Stimulated activated naive B cell treated with anti-CD40 and anti-IgM and Interleukin-4, amounts not matched to agents 10 μg/mL and 1 μg/mL and 100 μg/mL, for 72 hours (primary cell): Measurements from ENCODE around the gene RAD1.
A peak's percentile ranks its signal among the peaks of the same experiment; 100 is the strongest.

ENCODE experiments used
- ATAC-seq, 2 donors: fragments of 150-1000 bp; cut with Tn5 transposase; replicated peaks; 2 replicates each; pipeline ENCODE4 v1.10.0; 2021; ENCODE audit warnings: moderate library complexity in 1 of 2
- DNase-seq: peaks from one replicate; pipeline ENCODE4 v3.0.0; 2021
- H3K27ac Mint-ChIP-seq: one replicate; pipeline ENCODE4 v1.8.0; 2022; ENCODE audit warnings: mild to moderate bottlenecking, mixed read lengths
- H3K27me3 Mint-ChIP-seq, 2 donors: one replicate each; pipeline ENCODE4 v1.8.0; 2022; ENCODE audit warnings: mixed read lengths in 2 of 2
- H3K36me3 Mint-ChIP-seq, 2 donors: one replicate each; pipeline ENCODE4 v1.8.0; 2022; ENCODE audit warnings: mixed read lengths in 2 of 2, mild to moderate bottlenecking in 1 of 2
- H3K4me1 Mint-ChIP-seq, 2 donors: one replicate each; pipeline ENCODE4 v1.8.0; 2022; ENCODE audit warnings: mixed read lengths in 2 of 2, mild to moderate bottlenecking in 1 of 2
- H3K4me3 Mint-ChIP-seq, 2 donors: one replicate each; pipeline ENCODE4 v1.8.0; 2022; ENCODE audit warnings: mild to moderate bottlenecking in 2 of 2, mixed read lengths in 2 of 2, moderate library complexity in 1 of 2
- H3K9me3 Mint-ChIP-seq, 2 donors: one replicate each; pipeline ENCODE4 v1.8.0; 2022; ENCODE audit warnings: mixed read lengths in 2 of 2, mild to moderate bottlenecking in 1 of 2

RAD1 gene, protein sequence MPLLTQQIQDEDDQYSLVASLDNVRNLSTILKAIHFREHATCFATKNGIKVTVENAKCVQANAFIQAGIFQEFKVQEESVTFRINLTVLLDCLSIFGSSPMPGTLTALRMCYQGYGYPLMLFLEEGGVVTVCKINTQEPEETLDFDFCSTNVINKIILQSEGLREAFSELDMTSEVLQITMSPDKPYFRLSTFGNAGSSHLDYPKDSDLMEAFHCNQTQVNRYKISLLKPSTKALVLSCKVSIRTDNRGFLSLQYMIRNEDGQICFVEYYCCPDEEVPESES

GRCh38 chr5:34915139-34915855, at the start of gene RAD1, which contains the start of gene BRIX1:
RAD1 (minus strand) TSS chr5:34915504; CDS start chr5:34914892, 612 bp downstream.
BRIX1 (plus strand) TSS chr5:34915711; CDS start chr5:34915739, 28 bp downstream.
- Mint-ChIP-seq H3K27ac (peak within 1 kb of the TSS; percentile 56), H3K36me3 (peaks cover 9 to 22% of the 10 kb centered on the region in 2 donors), H3K9me3 (no peaks in the 10 kb centered on the region), H3K4me1 (peaks cover 11 to 30% of the 10 kb centered on the region in 2 donors), H3K27me3 (no peaks in the 10 kb centered on the region), H3K4me3 (peak within 1 kb of the TSS in 1 of 2 donors; percentile 55)
- peak; percentile 98 for DNase-seq
- ATAC-seq: peak; percentile 99

DNA sequence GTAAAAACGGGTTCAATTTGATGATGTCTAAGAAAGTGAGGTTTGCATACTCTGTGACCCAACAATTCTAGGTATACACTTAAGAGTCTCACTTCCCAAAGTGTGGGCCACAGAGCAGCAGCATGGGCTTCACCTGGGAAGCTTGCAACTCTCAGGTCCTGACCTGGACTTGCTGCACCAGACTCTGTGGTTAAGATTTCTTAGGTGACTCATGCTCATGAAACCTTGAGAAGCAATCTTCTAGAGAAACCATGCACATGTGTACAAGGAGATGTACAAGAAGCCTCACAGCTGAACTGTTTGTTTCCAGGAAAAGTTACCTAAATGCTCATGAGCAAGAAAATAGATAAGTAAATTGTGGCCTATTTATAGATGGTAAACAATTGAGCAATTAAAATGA, 44.0 kb upstream of the RAD1 start:
- Mint-ChIP-seq H3K27me3 (no peaks in the 10 kb centered on the region), H3K36me3 (peaks cover 18 to 20% of the 10 kb centered on the region in 2 donors), H3K9me3 (no peaks in the 10 kb centered on the region), H3K4me3 (peak overlapping the region in 1 of 2 donors; percentile 37), H3K4me1 (peaks cover 12 to 24% of the 10 kb centered on the region in 2 donors), H3K27ac (peak overlapping the region; percentile 67)
- DNase-seq (peak; percentile 22), ATAC-seq (peak; percentile 97 to 98)

DNA sequence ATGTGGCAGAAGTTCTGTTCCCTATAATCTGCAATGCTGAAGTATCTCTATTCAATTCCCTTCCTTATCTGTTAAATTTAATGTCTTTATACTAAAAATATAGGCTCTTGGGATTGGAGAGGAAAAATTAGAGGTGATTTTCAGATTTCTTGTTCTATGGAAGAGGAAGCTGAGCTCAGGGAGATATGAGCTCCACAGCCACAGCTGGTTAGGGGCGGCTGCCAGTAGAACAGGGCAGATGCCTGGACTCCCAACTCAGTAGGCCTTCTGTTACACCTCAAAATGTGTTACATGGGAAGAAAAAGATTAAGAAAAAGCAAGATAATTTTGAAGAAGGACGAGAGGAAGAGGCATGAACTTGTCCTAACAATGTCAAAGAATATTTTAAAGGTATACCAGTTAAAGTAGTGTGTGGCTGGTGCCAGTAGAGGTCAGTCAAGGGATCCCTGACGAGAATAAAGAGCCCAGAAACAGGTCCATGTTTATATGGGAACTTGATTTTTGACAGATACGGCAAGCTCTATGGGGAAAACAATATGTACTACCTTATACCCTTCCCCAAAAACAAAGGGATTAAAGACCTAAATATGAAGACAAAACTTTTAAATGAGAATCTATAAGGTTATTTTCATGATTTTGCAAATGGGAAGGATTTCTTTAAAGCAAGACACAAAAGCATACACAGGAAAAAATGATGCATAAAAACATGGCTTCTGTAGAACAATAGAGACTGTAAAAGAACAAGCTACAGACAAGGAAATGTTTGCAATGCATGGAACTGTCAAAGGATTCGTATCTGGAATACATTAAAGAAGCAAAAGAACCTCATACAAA, 42.8 kb upstream of the RAD1 start:
- Mint-ChIP-seq H3K27ac (no peak overlapping the region), H3K4me1 (peaks cover 12 to 19% of the 10 kb centered on the region in 2 donors), H3K9me3 (no peaks in the 10 kb centered on the region), H3K36me3 (peaks cover 15 to 16% of the 10 kb centered on the region in 2 donors), H3K27me3 (no peaks in the 10 kb centered on the region), H3K4me3 (no peak overlapping the region)
- DNase-seq (no peak), ATAC-seq (no peak)

GRCh38 chr5:34957321-34957720, 42.0 kb upstream of the RAD1 start:
- Mint-ChIP-seq H3K27ac (no peak overlapping the region), H3K4me3 (no peak overlapping the region), H3K9me3 (no peaks in the 10 kb centered on the region), H3K4me1 (peaks cover 12 to 18% of the 10 kb centered on the region in 2 donors), H3K36me3 (peaks cover 17 to 18% of the 10 kb centered on the region in 2 donors), H3K27me3 (no peaks in the 10 kb centered on the region)
- DNase-seq (no peak), ATAC-seq (no peak)

- no peaks in the 10 kb centered on the region for H3K9me3 Mint-ChIP-seq
- no peak overlapping the region for H3K27ac Mint-ChIP-seq
- peaks cover 34 to 55% of the 10 kb centered on the region in 2 donors for H3K36me3 Mint-ChIP-seq
- no peak overlapping the region for H3K4me3 Mint-ChIP-seq
- H3K27me3 Mint-ChIP-seq: no peaks in the 10 kb centered on the region
- H3K4me1 Mint-ChIP-seq: no peaks in the 10 kb centered on the region
- DNase-seq (no peak), ATAC-seq (no peak)
Observed at GRCh38 chr5:34944460-34945047, 29.2 kb upstream of the RAD1 start.

GRCh38 chr5:34944044-34944443, 28.7 kb upstream of the RAD1 start:
- Mint-ChIP-seq H3K4me1 (no peaks in the 10 kb centered on the region), H3K9me3 (no peaks in the 10 kb centered on the region), H3K4me3 (no peak overlapping the region), H3K27ac (no peak overlapping the region), H3K36me3 (peaks cover 32 to 52% of the 10 kb centered on the region in 2 donors), H3K27me3 (no peaks in the 10 kb centered on the region)
- no peak for DNase-seq
- ATAC-seq: no peak

DNA sequence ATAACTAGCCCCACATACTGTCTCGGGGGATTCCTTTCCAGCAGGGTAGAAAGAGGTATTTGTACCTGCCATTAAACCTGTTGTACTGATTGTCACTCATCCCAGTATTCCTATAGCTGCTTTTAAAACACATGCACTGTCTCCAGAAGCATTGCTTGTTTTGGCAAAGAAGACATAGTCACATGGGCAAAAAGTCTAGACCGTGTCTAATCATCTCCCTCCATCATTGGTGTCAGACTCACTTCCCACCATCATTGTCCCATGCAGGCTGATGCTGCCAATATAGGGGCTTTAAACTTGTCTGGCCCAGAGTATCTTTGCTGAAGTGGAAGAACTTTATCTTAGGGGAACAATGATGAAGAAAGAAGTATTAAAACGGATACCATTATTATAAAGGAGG, 26.6 kb upstream of the RAD1 start:
- no peaks in the 10 kb centered on the region for H3K27me3 Mint-ChIP-seq
- no peaks in the 10 kb centered on the region for H3K4me1 Mint-ChIP-seq
- H3K27ac Mint-ChIP-seq: no peak overlapping the region
- H3K4me3 Mint-ChIP-seq: no peak overlapping the region
- ATAC-seq (no peak), DNase-seq (no peak)
- H3K9me3 Mint-ChIP-seq: no peaks in the 10 kb centered on the region
- H3K36me3 Mint-ChIP-seq: peaks cover 32 to 44% of the 10 kb centered on the region in 2 donors

DNA sequence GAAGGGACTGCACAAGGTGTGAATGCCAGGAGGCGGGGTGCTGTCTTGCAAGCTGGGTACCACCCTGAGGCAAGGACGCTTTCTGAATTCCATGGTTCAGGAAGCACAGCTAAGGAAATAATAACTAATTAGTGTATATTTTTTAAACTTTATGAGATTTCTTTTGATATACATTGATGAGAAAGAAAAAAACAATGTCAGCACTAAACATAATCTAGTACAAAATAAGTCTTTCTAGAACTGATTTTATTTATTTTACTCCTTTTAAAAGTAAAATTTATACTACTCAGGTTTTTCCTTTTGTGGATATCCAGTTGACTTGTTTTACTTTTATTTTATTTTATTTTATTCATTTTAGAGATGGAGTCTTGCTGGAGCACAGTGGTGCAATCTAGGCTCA, 17.6 kb upstream of the RAD1 start:
- Mint-ChIP-seq H3K27ac (no peak overlapping the region), H3K27me3 (no peaks in the 10 kb centered on the region), H3K4me1 (peaks cover 20 to 27% of the 10 kb centered on the region in 2 donors), H3K36me3 (peaks cover 14 to 22% of the 10 kb centered on the region in 2 donors), H3K4me3 (no peak overlapping the region), H3K9me3 (no peaks in the 10 kb centered on the region)
- ATAC-seq: no peak
- DNase-seq: no peak

GRCh38 chr5:34930870-34931269, 15.6 kb upstream of the RAD1 start:
- peak overlapping the region; percentile 98 to 99 for H3K4me3 Mint-ChIP-seq
- no peak for ATAC-seq
- H3K27me3 Mint-ChIP-seq: no peaks in the 10 kb centered on the region
- no peaks in the 10 kb centered on the region for H3K9me3 Mint-ChIP-seq
- no peak overlapping the region for H3K27ac Mint-ChIP-seq
- peaks cover 20 to 27% of the 10 kb centered on the region in 2 donors for H3K4me1 Mint-ChIP-seq
- H3K36me3 Mint-ChIP-seq: peaks cover 13 to 14% of the 10 kb centered on the region in 2 donors
- no peak for DNase-seq

DNA sequence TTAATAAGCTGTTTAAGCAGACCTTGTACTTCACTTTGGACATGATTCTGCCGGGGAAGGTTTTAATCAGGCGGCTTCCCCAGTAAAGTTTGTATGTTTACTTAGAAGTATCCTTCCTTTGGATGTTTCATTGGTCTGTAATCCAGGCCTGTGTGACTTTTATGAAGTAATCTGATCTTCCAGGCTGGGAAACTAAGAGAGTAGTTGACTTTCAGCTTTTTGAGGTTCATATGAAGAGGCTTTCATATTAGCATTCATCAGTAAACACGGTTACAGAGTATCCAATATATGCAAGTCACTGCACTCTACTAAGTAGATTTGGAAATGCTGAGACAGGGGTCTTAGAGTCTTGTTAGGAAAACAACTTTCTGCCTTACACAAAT, 15.1 kb upstream of the RAD1 start:
- Mint-ChIP-seq H3K4me1 (peaks cover 20 to 27% of the 10 kb centered on the region in 2 donors), H3K27me3 (no peaks in the 10 kb centered on the region), H3K27ac (peak overlapping the region; percentile 98), H3K36me3 (peaks cover 14% of the 10 kb centered on the region in 2 donors), H3K4me3 (peak overlapping the region; percentile 98 to 99), H3K9me3 (no peaks in the 10 kb centered on the region)
- ATAC-seq: no peak
- DNase-seq: no peak

GRCh38 chr5:34929720-34930461, 14.6 kb upstream of the RAD1 start:
- ATAC-seq: peak; percentile 83 to 86
- Mint-ChIP-seq H3K27ac (peak overlapping the region; percentile 98), H3K4me3 (peak overlapping the region; percentile 98 to 99), H3K27me3 (no peaks in the 10 kb centered on the region), H3K4me1 (peaks cover 20 to 27% of the 10 kb centered on the region in 2 donors), H3K9me3 (no peaks in the 10 kb centered on the region), H3K36me3 (peaks cover 15 to 17% of the 10 kb centered on the region in 2 donors)
- peak; percentile 76 for DNase-seq

DNA sequence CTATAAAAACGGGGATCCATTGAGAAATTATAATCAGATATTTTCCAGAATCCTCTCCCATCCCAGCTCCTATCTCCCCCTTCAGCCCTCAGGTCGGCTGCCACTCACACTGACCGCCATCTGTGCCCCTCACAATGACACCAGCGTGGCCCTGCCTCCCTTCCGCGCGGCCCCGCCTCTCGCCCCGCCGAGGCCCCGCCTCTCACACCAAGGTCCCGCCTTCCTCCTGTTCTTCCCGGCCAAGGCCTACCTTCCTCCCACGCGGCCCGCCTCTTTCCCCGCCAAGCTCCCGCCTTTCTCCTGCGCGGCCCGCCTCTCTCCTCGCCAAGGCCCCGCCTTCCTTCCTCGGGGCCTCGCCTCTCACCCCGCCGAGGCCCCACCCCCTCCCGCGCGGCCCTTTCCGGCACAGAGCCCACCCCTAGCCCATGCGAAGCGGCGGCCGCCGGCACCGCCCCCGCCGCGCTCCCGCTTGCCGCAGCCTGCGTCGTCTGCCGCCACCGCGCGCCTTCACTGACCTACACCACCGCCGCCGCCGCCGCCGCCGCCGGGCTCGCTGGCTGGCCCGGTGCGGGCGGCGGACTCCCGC, 13.9 kb upstream of the RAD1 start, which contains the start of gene DNAJC21:
DNAJC21 (plus strand) TSS at position 426 of the 586 bp plus-strand sequence. CDS start 261 bp downstream, outside the sequence.
- H3K27ac Mint-ChIP-seq: peak within 1 kb of the TSS; percentile 98
- peaks cover 20 to 27% of the 10 kb centered on the region in 2 donors for H3K4me1 Mint-ChIP-seq
- no peaks in the 10 kb centered on the region for H3K9me3 Mint-ChIP-seq
- ATAC-seq (peak; percentile 88 to 89), DNase-seq (peak; percentile 98)
- H3K36me3 Mint-ChIP-seq: peaks cover 16 to 20% of the 10 kb centered on the region in 2 donors
- peak within 1 kb of the TSS; percentile 98 to 99 for H3K4me3 Mint-ChIP-seq
- H3K27me3 Mint-ChIP-seq: no peaks in the 10 kb centered on the region

DNA sequence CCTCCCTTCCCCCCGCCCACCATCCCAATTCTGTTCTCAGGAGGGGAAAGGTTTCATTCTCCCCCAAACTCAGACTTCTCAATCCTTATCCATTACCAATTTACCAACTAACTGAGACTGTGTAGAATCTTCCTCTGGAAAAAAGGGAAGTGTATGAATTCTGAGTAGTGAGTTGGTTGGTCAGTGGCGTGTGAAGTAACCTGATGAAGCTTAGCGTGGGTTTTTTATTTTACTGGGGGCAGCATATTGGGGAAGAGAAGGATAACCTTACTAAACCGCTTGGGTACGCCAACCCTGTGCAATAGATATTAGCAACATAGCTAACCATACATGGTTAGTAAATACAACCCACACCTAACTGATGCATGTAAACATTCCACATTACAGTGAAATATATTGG, 13.0 kb upstream of the RAD1 start:
- peaks cover 16 to 19% of the 10 kb centered on the region in 2 donors for H3K36me3 Mint-ChIP-seq
- no peak overlapping the region for H3K4me3 Mint-ChIP-seq
- peaks cover 14 to 21% of the 10 kb centered on the region in 2 donors for H3K4me1 Mint-ChIP-seq
- DNase-seq (no peak), ATAC-seq (no peak)
- H3K9me3 Mint-ChIP-seq: no peaks in the 10 kb centered on the region
- H3K27me3 Mint-ChIP-seq: no peaks in the 10 kb centered on the region
- no peak overlapping the region for H3K27ac Mint-ChIP-seq
